ENCODE data around the gene NEU4. TPM values are rescaled to one million over a fixed set of nuclear protein-coding genes. Genes with fewer than 3 reads are reported as not detected.

Gene NEU4
- total RNA-seq, 1 donor from 2014 or later = 0.09 TPM

- Histone ChIP-seq H2AFZ (ENCODE audit: low read depth, low read length) (no peak overlapping the region), H3K4me2 (ENCODE audit: low read length) (no peak overlapping the region), H3K4me3 (ENCODE audit: insufficient read depth, low read depth, low read length) (no peak overlapping the region), H3K9me3 (ENCODE audit: insufficient read depth, low read depth, low read length) (no peaks in the 10 kb centered on the region), H3K27ac (ENCODE audit: low read depth, low read length) (no peak overlapping the region), H3K27me3 (ENCODE audit: insufficient read depth, low read length) (no peaks in the 10 kb centered on the region), H3K36me3 (ENCODE audit: insufficient read depth, low read length) (no peaks in the 10 kb centered on the region), H3K79me2 (ENCODE audit: insufficient read depth, low read length) (no peaks in the 10 kb centered on the region), H3K9ac (ENCODE audit: low read length) (no peak overlapping the region), H3K4me1 (ENCODE audit: insufficient read depth, low read length) (peaks cover 3% of the 10 kb centered on the region), H4K20me1 (ENCODE audit: insufficient read depth, low read length) (no peaks in the 10 kb centered on the region)
- no peak for FAIRE-seq
- no peaks in the 10 kb centered on the region for H3K9me3 Mint-ChIP-seq (ENCODE audit: unreplicated experiment)
- H3K36me3 Mint-ChIP-seq (ENCODE audit: low read depth, unreplicated experiment) = no peaks in the 10 kb centered on the region
- H3K4me3 Mint-ChIP-seq (ENCODE audit: unreplicated experiment) = no peak overlapping the region
- DNase-seq (ENCODE audit: low read depth) = no peak
- H3K4me1 Mint-ChIP-seq (ENCODE audit: low read depth, unreplicated experiment) = peaks cover 6% of the 10 kb centered on the region
- no peak for TF ChIP-seq EZH2 (IDR thresholded peaks at IDR 0.05; ENCODE audit: insufficient read depth, low read length)
- no peak for TF ChIP-seq CTCF (IDR thresholded peaks at IDR 0.05; ENCODE audit: insufficient read depth, low read depth, low read length)
- no peaks in the 10 kb centered on the region for H3K27me3 Mint-ChIP-seq (ENCODE audit: low read depth, unreplicated experiment)
- H3K27ac Mint-ChIP-seq (ENCODE audit: unreplicated experiment) = no peak overlapping the region
Measured at GRCh38 chr2:241809383-241810306, 652 bp downstream of the NEU4 start.

- no peak for FAIRE-seq
- H3K4me3 ChIP-seq (ENCODE audit: insufficient read depth, low read depth, low read length) = no peak overlapping the region
- no peak for DNase-seq (ENCODE audit: low read depth)
Measured at GRCh38 chr2:241810307-241811200, 1.6 kb downstream of the NEU4 start.

More at GRCh38 chr2:241810307-241811200, 1.6 kb downstream of the NEU4 start:
- no peaks in the 10 kb centered on the region for H3K9me3 Mint-ChIP-seq (ENCODE audit: unreplicated experiment)
- Histone ChIP-seq H3K9me3 (ENCODE audit: insufficient read depth, low read depth, low read length) (no peaks in the 10 kb centered on the region), H3K79me2 (ENCODE audit: insufficient read depth, low read length) (no peaks in the 10 kb centered on the region), H3K27me3 (ENCODE audit: insufficient read depth, low read length) (no peaks in the 10 kb centered on the region), H2AFZ (ENCODE audit: low read depth, low read length) (no peak overlapping the region), H4K20me1 (ENCODE audit: insufficient read depth, low read length) (no peaks in the 10 kb centered on the region), H3K4me1 (ENCODE audit: insufficient read depth, low read length) (no peaks in the 10 kb centered on the region), H3K27ac (ENCODE audit: low read depth, low read length) (no peak overlapping the region), H3K36me3 (ENCODE audit: insufficient read depth, low read length) (no peaks in the 10 kb centered on the region), H3K9ac (ENCODE audit: low read length) (no peak overlapping the region), H3K4me2 (ENCODE audit: low read length) (no peak overlapping the region)
- peaks cover 4% of the 10 kb centered on the region for H3K27me3 Mint-ChIP-seq (ENCODE audit: low read depth, unreplicated experiment)
- H3K36me3 Mint-ChIP-seq (ENCODE audit: low read depth, unreplicated experiment) = no peaks in the 10 kb centered on the region
- no peak overlapping the region for H3K27ac Mint-ChIP-seq (ENCODE audit: unreplicated experiment)
- TF ChIP-seq EZH2 (IDR thresholded peaks at IDR 0.05; ENCODE audit: insufficient read depth, low read length) (no peak), CTCF (IDR thresholded peaks at IDR 0.05; ENCODE audit: insufficient read depth, low read depth, low read length) (no peak)
- peaks cover 5% of the 10 kb centered on the region for H3K4me1 Mint-ChIP-seq (ENCODE audit: low read depth, unreplicated experiment)
- H3K4me3 Mint-ChIP-seq (ENCODE audit: unreplicated experiment) = no peak overlapping the region

Data from astrocyte (in vitro differentiated cells and primary cell).